Endothelial cell of umbilical vein (primary cell): ENCODE data around the gene ATG4D. TPM values are rescaled to one million over a fixed set of nuclear protein-coding genes. Genes with fewer than 3 reads are reported as not detected.
A peak's percentile ranks its signal among the peaks of the same experiment; 100 is the strongest.

Source experiments
- Bru-seq: library from RNA; stranded (reverse); fragments of 400-500 nt; gene quantifications from one replicate; lab custom pipeline; 2021; lab: Mats Ljungman, UMichigan
- BruChase-seq, 2 experiments: library from RNA; stranded (reverse); fragments of 400-500 nt; gene quantifications; one replicate each; lab custom pipeline; 2021; lab: Mats Ljungman, UMichigan
- BruUV-seq: library from RNA; stranded (reverse); fragments of 400-500 nt; replicated peaks from 2 replicates; lab custom pipeline; 2021; lab: Mats Ljungman, UMichigan
- CTCF ChIA-PET: fragments of 300-600, 350-600 bp; sonication (Branson Sonifier 250); formaldehyde crosslinking; loops from one replicate; lab custom pipeline; 2021; ENCODE audit warnings: antibody characterized with exemption, inconsistent platforms; lab: Charles Lee
- POLR2A ChIA-PET: fragments of 300-600, 350-600 bp; sonication (Branson Sonifier 250); formaldehyde crosslinking; loops from one replicate; lab custom pipeline; 2021; ENCODE audit warnings: antibody characterized with exemption, inconsistent platforms; lab: Charles Lee
- DNase-seq: peaks from one replicate; pipeline ENCODE4 v3.0.0-alpha.2; 2011; ENCODE audit warnings: low read depth, low spot score
- FAIRE-seq: peaks from 2 replicates; lab custom pipeline; 2011; peaks lifted over from hg19 to GRCh38; lab: Jason Lieb, UNC
- H2AFZ ChIP-seq: 2 replicates; pipeline ENCODE4 v1.6.0; 2012; ENCODE audit warnings: low read depth, low read length, control low read depth, inconsistent platforms
- H3K27ac ChIP-seq: 2 replicates; pipeline ENCODE4 v1.5.1; 2011; ENCODE audit warnings: low read depth, mild to moderate bottlenecking, control low read depth, low read length, moderate library complexity; ENCODE audit not compliant: insufficient read depth
- H3K27me3 ChIP-seq, 2 experiments: 2 replicates each; pipeline versions ENCODE4 v1.6.0 to v1.6.1; 2011; ENCODE audit warnings: low read length in 2 of 2, mixed read lengths in 1 of 2; ENCODE audit not compliant: control insufficient read depth in 2 of 2, insufficient read depth in 2 of 2
- H3K36me3 ChIP-seq, 2 experiments: 2 replicates in 1 of 2; 3 replicates in 1 of 2; pipeline ENCODE4 v1.5.1; 2011; ENCODE audit warnings: low read length in 2 of 2, mild to moderate bottlenecking in 1 of 2, moderate library complexity in 1 of 2; ENCODE audit not compliant: control insufficient read depth in 2 of 2, insufficient read depth in 2 of 2; ENCODE audit errors: extremely low read depth in 1 of 2
- H3K4me1 ChIP-seq: 3 replicates; pipeline ENCODE4 v1.5.1; 2011; ENCODE audit warnings: mild to moderate bottlenecking, low read length; ENCODE audit not compliant: control insufficient read depth, insufficient read depth; ENCODE audit errors: extremely low read depth
- H3K4me2 ChIP-seq: 2 replicates; pipeline ENCODE4 v1.6.1; 2011; ENCODE audit warnings: low read length, control low read depth, mixed read lengths; ENCODE audit not compliant: insufficient read depth
- H3K4me3 ChIP-seq, 3 experiments: fragments of 200-600 bp in 1 of 3; sonication (generic), shearing (Covaris generic) in 1 of 3; replicated peaks in 1 of 3; 2 replicates each; pipeline ENCODE4 v1.5.1; 2011 to 2016; ENCODE audit warnings: control low read depth in 3 of 3, low read length in 3 of 3, mild to moderate bottlenecking in 2 of 3, inconsistent platforms in 1 of 3, low read depth in 1 of 3, moderate library complexity in 1 of 3; ENCODE audit not compliant: insufficient read depth in 1 of 3
- H3K79me2 ChIP-seq: 2 replicates; pipeline ENCODE4 v1.6.0; 2012; ENCODE audit warnings: low read length, inconsistent platforms; ENCODE audit not compliant: control insufficient read depth, insufficient read depth
- H3K9ac ChIP-seq: replicated peaks from 2 replicates; pipeline ENCODE3; 2011; ENCODE audit warnings: low read length, control low read depth; ENCODE audit not compliant: insufficient read depth; ENCODE audit errors: extremely low read depth
- H3K9me1 ChIP-seq: replicated peaks from 3 replicates; pipeline ENCODE4 v1.6.0; 2011; ENCODE audit warnings: mild to moderate bottlenecking, low read length; ENCODE audit not compliant: control insufficient read depth, insufficient read depth; ENCODE audit errors: extremely low read depth
- H3K9me3 ChIP-seq: replicated peaks from 2 replicates; pipeline ENCODE4 v1.5.1; 2012; ENCODE audit warnings: low read length, inconsistent platforms; ENCODE audit not compliant: control insufficient read depth, insufficient read depth
- H4K20me1 ChIP-seq: replicated peaks from 2 replicates; pipeline ENCODE3; 2011; ENCODE audit warnings: mild to moderate bottlenecking, low read length; ENCODE audit not compliant: control insufficient read depth, insufficient read depth; ENCODE audit errors: extremely low read depth
- CTCF ChIP-seq, 2 donors: IDR thresholded peaks; 1 replicate in 1 of 2; 2 replicates in 1 of 2; pipeline ENCODE4 v1.5.1; 2011; ENCODE audit warnings: low read length in 2 of 2, mild to moderate bottlenecking in 2 of 2, moderate library complexity in 2 of 2, control low read depth in 1 of 2, inconsistent platforms in 1 of 2, low read depth in 1 of 2; ENCODE audit not compliant: insufficient read depth in 1 of 2; ENCODE audit errors: extremely low read depth in 1 of 2
- EZH2 ChIP-seq: IDR thresholded peaks from 2 replicates; pipeline ENCODE4 v1.6.1; 2012; ENCODE audit warnings: borderline replicate concordance, low read depth, mild to moderate bottlenecking, moderate library complexity, low read length, inconsistent platforms; ENCODE audit not compliant: severe bottlenecking
- FOS ChIP-seq: IDR thresholded peaks from 2 replicates; pipeline ENCODE4 v1.6.1; 2011; ENCODE audit warnings: mild to moderate bottlenecking, low read length, moderate library complexity, borderline replicate concordance; ENCODE audit not compliant: insufficient read depth
- GATA2 ChIP-seq: IDR thresholded peaks from 2 replicates; pipeline ENCODE4 v1.7.0; 2011; ENCODE audit warnings: low read depth, mild to moderate bottlenecking, moderate library complexity, mixed read lengths, low read length; ENCODE audit not compliant: insufficient read length, insufficient read depth
- JUN ChIP-seq: IDR thresholded peaks from 2 replicates; pipeline ENCODE4 v1.6.1; 2011; ENCODE audit warnings: borderline replicate concordance, low read depth; ENCODE audit not compliant: insufficient read length, insufficient read depth
- MYC ChIP-seq: IDR thresholded peaks from one replicate; pipeline ENCODE4 v1.6.1; 2011; ENCODE audit warnings: mild to moderate bottlenecking, low read depth, low read length
- POLR2A ChIP-seq: IDR thresholded peaks from 2 replicates; pipeline ENCODE4 v1.6.1; 2012; ENCODE audit warnings: low read depth, mild to moderate bottlenecking, control low read depth, low read length
- POLR2AphosphoS5 ChIP-seq: IDR thresholded peaks from 2 replicates; pipeline ENCODE4 v1.6.1; 2012; ENCODE audit warnings: low read depth, mild to moderate bottlenecking, control low read depth, low read length, moderate library complexity; ENCODE audit not compliant: insufficient read depth
- dilution Hi-C: fragments of 300-500 bp; cut with MboI; formaldehyde crosslinking; loops from one replicate; pipeline ENCODE4 v1.15.0; 2019; ENCODE audit warnings: low sequenced_read_pairs; ENCODE audit not compliant: extremely low pct_ligation_motif_present
- intact Hi-C: fragments of 100-400 bp; cut with micrococcal nuclease; formaldehyde crosslinking; loops from one replicate; pipeline ENCODE4 v1.10.0; 2022
- long read RNA-seq: library from polyadenylated mRNA; stranded (forward); transcript quantifications from one replicate; pipeline ENCODE4 v2.0.0, GENCODE V29; 2021
- polyA minus RNA-seq, 3 experiments: library from RNA; depleted of rRNA, polyadenylated mRNA; stranded (reverse); fragments of >200 nt; gene quantifications; 1 replicate in 1 of 3; 2 replicates in 2 of 3; pipeline ENCODE4 v1.2.3, GENCODE V29; 2011
- polyA plus RNA-seq, 4 experiments: library from polyadenylated mRNA; depleted of rRNA in 3 of 4; stranded (reverse) in 3 of 4; unstranded in 1 of 4; fragments of >200 nt; gene quantifications; 2 replicates each; pipeline versions ENCODE4 v1.2.1 to v1.2.3, GENCODE V29; 2011 to 2012; ENCODE audit warnings: missing spikeins in 1 of 4
- total RNA-seq: library from RNA; stranded (reverse); gene quantifications from 2 replicates; pipeline ENCODE4 v1.2.3, GENCODE V29; 2021
- TF ChIP-seq, protein P1 (sequence below): IDR thresholded peaks from 2 replicates; pipeline ENCODE4 v1.6.1; 2011; ENCODE audit not compliant: insufficient read depth, insufficient read length

The ATG4D gene
- total RNA-seq: 19.8 and 21.8 TPM in 2 replicates
- polyA plus RNA-seq: 24.9 and 29.6 TPM in 2 replicates
- 16.8 and 20.9 TPM in 2 replicates for polyA plus RNA-seq (2011; cell fraction: cytosol; rRNA removed)
- polyA plus RNA-seq (2011; cell fraction: nucleus; rRNA removed): 31.8 and 39.8 TPM in 2 replicates
- 17.1 and 21.9 TPM in 2 replicates for polyA plus RNA-seq (2012)
- 11.7 and 13.9 TPM in 2 replicates for polyA minus RNA-seq
- polyA minus RNA-seq (2011; cell fraction: cytosol; rRNA and poly(A)+ RNA removed): 30.8 TPM
- 6.7 and 9.5 TPM in 2 replicates for polyA minus RNA-seq (2011; cell fraction: nucleus; rRNA and poly(A)+ RNA removed)
- percentile 50 among the genes with signal in this experiment for Bru-seq, nascent RNA
- percentile 65 among the genes with signal in this experiment for BruChase-seq, experiment 1, labeled RNA remaining after a 6-hour chase
- percentile 60 among the genes with signal in this experiment for BruChase-seq, experiment 2, labeled RNA remaining after a 2-hour chase
- long read RNA-seq, transcript ATG4D-204 (10 exons, 1,752 nt): minor isoform, 5 of 68 reads
- long read RNA-seq, transcript ATG4D-201 (10 exons, 1,949 nt): major isoform, 34 of 68 reads
- long read RNA-seq, partial matches to known transcripts: 2 of 68 reads
- long read RNA-seq, other reads (novel, unspliced or antisense): 26 of 68 reads

GRCh38 chr19:10543420-10544241 is at the start of gene ATG4D:
Gene ATG4D (plus strand): TSS chr19:10543904. CDS start chr19:10544091, 187 bp downstream.
- peak; percentile 75 for TF ChIP-seq POLR2A
- TF ChIP-seq, protein P1, sequence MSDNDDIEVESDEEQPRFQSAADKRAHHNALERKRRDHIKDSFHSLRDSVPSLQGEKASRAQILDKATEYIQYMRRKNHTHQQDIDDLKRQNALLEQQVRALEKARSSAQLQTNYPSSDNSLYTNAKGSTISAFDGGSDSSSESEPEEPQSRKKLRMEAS: no peak
- no peak for TF ChIP-seq JUN
- no peak for TF ChIP-seq EZH2
- TF ChIP-seq GATA2: no peak
- TF ChIP-seq MYC: no peak
- no peak for TF ChIP-seq CTCF (IDR thresholded peaks at IDR 0.05; ENCODE audit: extremely low read depth in 1 of 2, insufficient read depth in 1 of 2, low read depth in 1 of 2, low read length in 2 of 2)
- TF ChIP-seq POLR2AphosphoS5: peak; percentile 79
- TF ChIP-seq FOS: no peak
- Histone ChIP-seq H3K79me2 (peaks cover 7% of the 10 kb centered on the region), H4K20me1 (no peaks in the 10 kb centered on the region), H3K9ac (peak within 1 kb of the TSS; percentile 84), H3K4me3 (peak within 1 kb of the TSS; percentile 36 to 91 (median 58)), H3K27me3 (no peaks in the 10 kb centered on the region), H3K36me3 (no peaks in the 10 kb centered on the region), H3K9me1 (no peaks in the 10 kb centered on the region), H3K4me2 (peak within 1 kb of the TSS; percentile 53), H3K4me1 (peaks cover 4% of the 10 kb centered on the region), H3K9me3 (no peaks in the 10 kb centered on the region), H2AFZ (peak within 1 kb of the TSS; percentile 95), H3K27ac (peak within 1 kb of the TSS; percentile 42)
- ChIA-PET POLR2A (interaction anchor here (0.6 kb wide), 1 partner anchor 87 kb away, joined by 3 read pairs; no protein-coding TSS in a partner anchor), CTCF (interaction anchor here (2.7 to 3.0 kb wide), 2 partner anchors 60 to 101 kb away, joined by 11 to 19 read pairs; no protein-coding TSS in a partner anchor)
- intact Hi-C loops: no loop called here
- DNase-seq (peak; percentile 58), FAIRE-seq (peak; percentile 66)
- no TSS peak for BruUV-seq
- dilution Hi-C loops: no loop called here
